Calu3 (cell line): Measurements from ENCODE around the gene CCDC171. TPM values are rescaled to one million over a fixed set of nuclear protein-coding genes. Genes with fewer than 3 reads are reported as not detected.

Experiments used
- BruUV-seq: library from RNA; stranded (reverse); fragments of 400-500 nt; replicated peaks from 2 replicates; lab custom pipeline; 2021; lab: Mats Ljungman, UMichigan
- CTCF ChIA-PET: fragments of 300-600 bp; sonication (Branson Sonifier 250); formaldehyde crosslinking; loops from one replicate; lab custom pipeline; 2022; ENCODE audit warnings: antibody characterized with exemption; lab: Charles Lee
- DNase-seq: peaks from one replicate; pipeline ENCODE4 v3.0.0; 2022
- H3K27ac Mint-ChIP-seq: one replicate; pipeline ENCODE4 v1.8.0; 2022; ENCODE audit warnings: mixed read lengths; ENCODE audit not compliant: unreplicated experiment
- H3K27me3 Mint-ChIP-seq: one replicate; pipeline ENCODE4 v1.8.0; 2022; ENCODE audit warnings: mixed read lengths; ENCODE audit not compliant: unreplicated experiment
- H3K36me3 Mint-ChIP-seq: one replicate; pipeline ENCODE4 v1.8.0; 2022; ENCODE audit warnings: mild to moderate bottlenecking, moderate library complexity, mixed read lengths; ENCODE audit not compliant: insufficient read depth, unreplicated experiment
- H3K4me1 Mint-ChIP-seq: one replicate; pipeline ENCODE4 v1.8.0; 2022; ENCODE audit warnings: mild to moderate bottlenecking, low read depth, mixed read lengths; ENCODE audit not compliant: unreplicated experiment
- H3K4me3 Mint-ChIP-seq: one replicate; pipeline ENCODE4 v1.8.0; 2022; ENCODE audit warnings: mild to moderate bottlenecking, low read depth, moderate library complexity, mixed read lengths; ENCODE audit not compliant: unreplicated experiment
- H3K9me3 Mint-ChIP-seq: one replicate; pipeline ENCODE4 v1.8.0; 2022; ENCODE audit warnings: low read depth, mixed read lengths; ENCODE audit not compliant: unreplicated experiment
- intact Hi-C: fragments of 100-400 bp; cut with micrococcal nuclease; formaldehyde crosslinking; loops from one replicate; pipeline ENCODE4 v1.10.0; 2022; ENCODE audit not compliant: unreplicated experiment
- total RNA-seq: library from RNA; stranded (reverse); gene quantifications from 2 replicates; pipeline ENCODE4 v1.2.3, GENCODE V29; 2022
- TF ChIP-seq, protein P1 (sequence below): fragments of 200-600 bp; IDR thresholded peaks from one replicate; pipeline ENCODE4 v1.8.0; 2022; ENCODE audit warnings: antibody characterized with exemption; ENCODE audit not compliant: unreplicated experiment

Gene CCDC171
- total RNA-seq, 1 experiment from 2014 or later: 2.1 TPM

GRCh38 chr9:15729507-15729906 lies 176.7 kb downstream of the CCDC171 start:
- no peak overlapping the region for H3K27ac Mint-ChIP-seq
- TF ChIP-seq, protein P1, sequence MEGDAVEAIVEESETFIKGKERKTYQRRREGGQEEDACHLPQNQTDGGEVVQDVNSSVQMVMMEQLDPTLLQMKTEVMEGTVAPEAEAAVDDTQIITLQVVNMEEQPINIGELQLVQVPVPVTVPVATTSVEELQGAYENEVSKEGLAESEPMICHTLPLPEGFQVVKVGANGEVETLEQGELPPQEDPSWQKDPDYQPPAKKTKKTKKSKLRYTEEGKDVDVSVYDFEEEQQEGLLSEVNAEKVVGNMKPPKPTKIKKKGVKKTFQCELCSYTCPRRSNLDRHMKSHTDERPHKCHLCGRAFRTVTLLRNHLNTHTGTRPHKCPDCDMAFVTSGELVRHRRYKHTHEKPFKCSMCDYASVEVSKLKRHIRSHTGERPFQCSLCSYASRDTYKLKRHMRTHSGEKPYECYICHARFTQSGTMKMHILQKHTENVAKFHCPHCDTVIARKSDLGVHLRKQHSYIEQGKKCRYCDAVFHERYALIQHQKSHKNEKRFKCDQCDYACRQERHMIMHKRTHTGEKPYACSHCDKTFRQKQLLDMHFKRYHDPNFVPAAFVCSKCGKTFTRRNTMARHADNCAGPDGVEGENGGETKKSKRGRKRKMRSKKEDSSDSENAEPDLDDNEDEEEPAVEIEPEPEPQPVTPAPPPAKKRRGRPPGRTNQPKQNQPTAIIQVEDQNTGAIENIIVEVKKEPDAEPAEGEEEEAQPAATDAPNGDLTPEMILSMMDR: no peak

GRCh38 chr9:15735083-15735857 lies 182.4 kb downstream of the CCDC171 start:
- Mint-ChIP-seq H3K4me3 (no peak overlapping the region), H3K27ac (no peak overlapping the region), H3K36me3 (no peaks in the 10 kb centered on the region), H3K4me1 (no peaks in the 10 kb centered on the region), H3K9me3 (no peaks in the 10 kb centered on the region), H3K27me3 (no peaks in the 10 kb centered on the region)
- BruUV-seq: no TSS peak
- DNase-seq: no peak
- TF ChIP-seq, protein P1: no peak
- CTCF ChIA-PET: no interaction called here
- intact Hi-C loops: no loop called here

More at GRCh38 chr9:15729507-15729906, 176.7 kb downstream of the CCDC171 start:
- no TSS peak for BruUV-seq
- H3K9me3 Mint-ChIP-seq: no peaks in the 10 kb centered on the region
- H3K4me1 Mint-ChIP-seq: no peaks in the 10 kb centered on the region
- no peak overlapping the region for H3K4me3 Mint-ChIP-seq
- no peaks in the 10 kb centered on the region for H3K36me3 Mint-ChIP-seq
- intact Hi-C loops: no loop called here
- no peaks in the 10 kb centered on the region for H3K27me3 Mint-ChIP-seq
- no peak for DNase-seq
- CTCF ChIA-PET: no interaction called here

DNA sequence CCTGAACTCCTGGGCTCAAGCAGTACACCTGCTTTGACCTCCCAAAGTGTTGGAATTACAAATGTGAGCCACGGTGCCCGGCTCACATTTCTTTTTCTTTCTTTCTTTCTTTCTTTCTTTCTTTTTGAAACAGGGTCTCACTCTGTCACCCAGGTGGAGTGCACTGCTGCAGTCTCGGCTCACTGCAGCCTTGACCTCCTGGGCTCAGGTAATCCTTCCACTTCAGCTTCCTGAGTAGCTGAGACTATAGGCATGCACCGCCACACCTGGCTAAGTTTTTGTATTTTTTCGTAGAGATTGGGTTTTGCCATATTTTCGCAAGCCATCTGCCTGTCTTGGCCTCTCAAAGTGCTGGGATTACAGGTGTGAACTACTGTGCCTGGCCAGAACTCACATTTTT lies 183.7 kb downstream of the CCDC171 start:
- no peak overlapping the region for H3K27ac Mint-ChIP-seq
- TF ChIP-seq, protein P1: no peak
- intact Hi-C loops: no loop called here
- no peaks in the 10 kb centered on the region for H3K4me1 Mint-ChIP-seq
- H3K36me3 Mint-ChIP-seq: no peaks in the 10 kb centered on the region
- no peak overlapping the region for H3K4me3 Mint-ChIP-seq
- no TSS peak for BruUV-seq
- no peaks in the 10 kb centered on the region for H3K9me3 Mint-ChIP-seq
- no peaks in the 10 kb centered on the region for H3K27me3 Mint-ChIP-seq
- no peak for DNase-seq
- CTCF ChIA-PET: no interaction called here

GRCh38 chr9:15738011-15738410 lies 185.2 kb downstream of the CCDC171 start:
- H3K27me3 Mint-ChIP-seq: no peaks in the 10 kb centered on the region
- no peak for DNase-seq
- CTCF ChIA-PET: no interaction called here
- no peak overlapping the region for H3K4me3 Mint-ChIP-seq
- H3K27ac Mint-ChIP-seq: no peak overlapping the region
- no peaks in the 10 kb centered on the region for H3K36me3 Mint-ChIP-seq
- no TSS peak for BruUV-seq
- TF ChIP-seq, protein P1: no peak
- H3K9me3 Mint-ChIP-seq: no peaks in the 10 kb centered on the region
- intact Hi-C loops: no loop called here
- H3K4me1 Mint-ChIP-seq: no peaks in the 10 kb centered on the region
